HCT116 (cell line): ENCODE data around the gene PSKH1. TPM values are rescaled to one million over a fixed set of nuclear protein-coding genes. Genes with fewer than 3 reads are reported as not detected.

ENCODE experiments used
- ATAC-seq: fragments of 200-7000 bp; cut with Tn5 transposase; 2 replicates; pipeline ENCODE4 v1.9.1; 2020; ENCODE audit warnings: mild to moderate bottlenecking, moderate library complexity
- BruUV-seq: library from RNA; stranded (reverse); fragments of 400-500 nt; replicated peaks from 2 replicates; lab custom pipeline; 2021; lab: Mats Ljungman, UMichigan
- CTCF ChIA-PET: fragments of 300-600 bp; sonication (Branson Sonifier 250); formaldehyde crosslinking; loops from one replicate; lab custom pipeline; 2021; ENCODE audit warnings: antibody characterized with exemption; lab: Charles Lee
- POLR2A ChIA-PET: fragments of 300-600, 350-600 bp; sonication (Branson Sonifier 250); formaldehyde crosslinking; loops from one replicate; lab custom pipeline; 2021; ENCODE audit warnings: antibody characterized with exemption; lab: Charles Lee
- RAD21 ChIA-PET, 2 experiments: fragments of 300-600 bp; sonication (Branson Sonifier 250); formaldehyde crosslinking; loops; one replicate each; lab custom pipeline; 2023; ENCODE audit warnings: low total read pairs in 2 of 2; ENCODE audit not compliant: uncharacterized antibody in 2 of 2, unreplicated experiment in 2 of 2, low non-redundant PET in 1 of 2; lab: Charles Lee
- DNase-seq: peaks from one replicate; pipeline ENCODE4 v3.0.0-alpha.2; 2010; ENCODE audit warnings: low read depth, low spot score
- H2AFZ ChIP-seq: fragments of 200-600 bp; shearing (Covaris generic), sonication (generic); 2 replicates; pipeline ENCODE4 v1.6.1; 2017; ENCODE audit warnings: low read depth, mixed run types, mixed read lengths, antibody characterized with exemption, low read length; ENCODE audit not compliant: poor library complexity, severe bottlenecking
- H3K27ac ChIP-seq: 2 replicates; pipeline ENCODE4 v1.5.1; 2012; ENCODE audit warnings: low read depth, low read length
- H3K27me3 ChIP-seq: fragments of 200-600 bp; sonication (generic); 2 replicates; pipeline ENCODE4 v1.6.1; 2016; ENCODE audit warnings: mixed run types, low read length, mixed read lengths; ENCODE audit not compliant: insufficient read depth
- H3K36me3 ChIP-seq, 2 experiments: fragments of 200-500 bp in 1 of 2; fragments of 200-600 bp in 1 of 2; sonication (Bioruptor generic) in 1 of 2; sonication (generic) in 1 of 2; 2 replicates each; pipeline versions ENCODE4 v1.5.1 to v1.6.1; 2014 to 2016; ENCODE audit warnings: low read length in 2 of 2, inconsistent platforms in 1 of 2, mixed read lengths in 1 of 2, mixed run types in 1 of 2; ENCODE audit not compliant: insufficient read depth in 2 of 2, control insufficient read depth in 1 of 2
- H3K4me1 ChIP-seq, 2 experiments: fragments of 200-600 bp in 1 of 2; sonication (generic) in 1 of 2; 2 replicates each; pipeline versions ENCODE4 v1.5.1 to v1.6.1; 2012 to 2017; ENCODE audit warnings: low read length in 2 of 2, inconsistent platforms in 1 of 2, mild to moderate bottlenecking in 1 of 2, mixed read lengths in 1 of 2, mixed run types in 1 of 2, moderate library complexity in 1 of 2; ENCODE audit not compliant: insufficient read depth in 2 of 2, control insufficient read depth in 1 of 2
- H3K4me2 ChIP-seq: fragments of 200-600 bp; sonication (generic); 2 replicates; pipeline ENCODE4 v1.6.1; 2017; ENCODE audit warnings: mixed run types, low read length, mixed read lengths
- H3K4me3 ChIP-seq, 2 experiments: fragments of 200-600 bp in 1 of 2; sonication (generic) in 1 of 2; replicated peaks in 1 of 2; 2 replicates each; pipeline ENCODE4 v1.5.1; 2011 to 2016; ENCODE audit warnings: low read length in 2 of 2, control low read depth in 1 of 2, low read depth in 1 of 2, mild to moderate bottlenecking in 1 of 2, mixed read lengths in 1 of 2, mixed run types in 1 of 2
- H3K79me2 ChIP-seq: fragments of 200-600 bp; sonication (generic); 2 replicates; pipeline ENCODE4 v1.6.1; 2017; ENCODE audit warnings: mild to moderate bottlenecking, mixed run types, low read length, moderate library complexity, mixed read lengths; ENCODE audit not compliant: insufficient read depth
- H3K9ac ChIP-seq: fragments of 200-600 bp; sonication (generic); 2 replicates; pipeline ENCODE4 v1.6.1; 2016; ENCODE audit warnings: low read length, mixed read lengths
- H3K9me2 ChIP-seq: fragments of 200-600 bp; sonication (generic), shearing (Covaris generic); 2 replicates; pipeline ENCODE4 v1.6.1; 2017; ENCODE audit warnings: mixed run types, mild to moderate bottlenecking, moderate library complexity; ENCODE audit not compliant: insufficient read depth
- H3K9me3 ChIP-seq, 2 experiments: fragments of 200-500 bp in 1 of 2; fragments of 200-600 bp in 1 of 2; sonication (Bioruptor generic) in 1 of 2; sonication (generic) in 1 of 2; 2 replicates each; pipeline ENCODE4 v1.6.1; 2014 to 2017; ENCODE audit warnings: low read length in 2 of 2, mixed read lengths in 2 of 2, inconsistent platforms in 1 of 2, low read depth in 1 of 2, mild to moderate bottlenecking in 1 of 2, mixed run types in 1 of 2, moderate library complexity in 1 of 2; ENCODE audit not compliant: control insufficient read depth in 1 of 2, insufficient read depth in 1 of 2
- H4K20me1 ChIP-seq: fragments of 200-600 bp; sonication (generic), shearing (Covaris generic); 2 replicates; pipeline ENCODE4 v1.6.1; 2017; ENCODE audit warnings: mixed run types, mild to moderate bottlenecking, moderate library complexity; ENCODE audit not compliant: insufficient read depth
- CBX3 ChIP-seq: IDR thresholded peaks from 2 replicates; pipeline ENCODE4 v1.6.1; 2012; ENCODE audit warnings: low read depth
- CEBPB ChIP-seq: IDR thresholded peaks from 2 replicates; pipeline ENCODE4 v1.6.1; 2012; ENCODE audit warnings: low read depth
- CTCF ChIP-seq, 3 experiments: fragments of 200-600 bp in 1 of 3; sonication (generic) in 1 of 3; IDR thresholded peaks in 2 of 3; conservative IDR thresholded peaks in 1 of 3; 2 replicates each; pipeline ENCODE4 v1.5.1; 2012 to 2017; ENCODE audit warnings: low read depth in 2 of 3, low read length in 2 of 3, antibody characterized with exemption in 1 of 3, borderline replicate concordance in 1 of 3, control low read depth in 1 of 3, mild to moderate bottlenecking in 1 of 3, mixed read lengths in 1 of 3, mixed run types in 1 of 3, moderate library complexity in 1 of 3; ENCODE audit not compliant: insufficient read depth in 1 of 3
- EGR1 ChIP-seq: IDR thresholded peaks from 2 replicates; pipeline ENCODE4 v1.6.1; 2012; ENCODE audit warnings: low read depth
- ELF1 ChIP-seq: IDR thresholded peaks from 2 replicates; pipeline ENCODE4 v1.6.1; 2012; ENCODE audit warnings: low read depth, borderline replicate concordance
- EZH2phosphoT487 ChIP-seq: fragments of 200-600 bp; IDR thresholded peaks from 2 replicates; pipeline ENCODE4 v1.6.1; 2018; ENCODE audit warnings: antibody characterized with exemption, borderline replicate concordance
- JUND ChIP-seq: IDR thresholded peaks from 2 replicates; pipeline ENCODE4 v1.6.1; 2012
- MAX ChIP-seq: IDR thresholded peaks from 2 replicates; pipeline ENCODE4 v1.6.1; 2012
- POLR2A ChIP-seq: IDR thresholded peaks from 2 replicates; pipeline ENCODE4 v1.7.0; 2011; ENCODE audit warnings: borderline replicate concordance; ENCODE audit not compliant: insufficient read depth, insufficient read length; ENCODE audit errors: extremely low read depth
- POLR2AphosphoS5 ChIP-seq: IDR thresholded peaks from 2 replicates; pipeline ENCODE4 v1.6.1; 2011; ENCODE audit warnings: mild to moderate bottlenecking, low read depth, low read length, moderate library complexity
- RAD21 ChIP-seq: IDR thresholded peaks from 2 replicates; pipeline ENCODE4 v1.6.1; 2012; ENCODE audit warnings: low read depth, mild to moderate bottlenecking
- REST ChIP-seq: IDR thresholded peaks from 2 replicates; pipeline ENCODE4 v1.6.1; 2012; ENCODE audit warnings: low read depth
- SIN3A ChIP-seq: IDR thresholded peaks from 2 replicates; pipeline ENCODE4 v1.6.1; 2012; ENCODE audit warnings: low read depth
- SP1 ChIP-seq: IDR thresholded peaks from 2 replicates; pipeline ENCODE4 v1.6.1; 2012; ENCODE audit warnings: low read depth
- SRF ChIP-seq: IDR thresholded peaks from 2 replicates; pipeline ENCODE4 v1.6.1; 2012; ENCODE audit warnings: low read depth
- TCF7L2 ChIP-seq: IDR thresholded peaks from 2 replicates; pipeline ENCODE4 v1.7.0; 2011; ENCODE audit warnings: borderline replicate concordance, inconsistent platforms; ENCODE audit not compliant: insufficient read depth, insufficient read length; ENCODE audit errors: extremely low read depth
- ZBTB33 ChIP-seq: IDR thresholded peaks from 2 replicates; pipeline ENCODE4 v1.6.1; 2011; ENCODE audit warnings: mild to moderate bottlenecking, low read length, moderate library complexity; ENCODE audit not compliant: insufficient replicate concordance; ENCODE audit errors: extremely low read depth
- ZFX ChIP-seq: fragments of 450-650 bp; IDR thresholded peaks from 2 replicates; pipeline ENCODE4 v1.6.1; 2017
- intact Hi-C: fragments of 100-400 bp; cut with micrococcal nuclease; formaldehyde crosslinking; loops from 2 replicates; pipeline ENCODE4 v1.10.0; 2022
- total RNA-seq: library from RNA; stranded (reverse); gene quantifications from one replicate; pipeline ENCODE4 v1.2.1, GENCODE V29; 2021; ENCODE audit not compliant: unreplicated experiment

The PSKH1 gene
- total RNA-seq, 1 experiment from 2014 or later: 16.2 TPM

- no peak overlapping the region for H3K4me3 ChIP-seq
- no peaks in the 10 kb centered on the region for H3K9me3 ChIP-seq
- H3K4me2 ChIP-seq: peak overlapping the region; percentile 37
- no peaks in the 10 kb centered on the region for H3K27me3 ChIP-seq
- H3K79me2 ChIP-seq: peaks cover 82% of the 10 kb centered on the region
- H2AFZ ChIP-seq: no peak overlapping the region
- TF ChIP-seq POLR2AphosphoS5 (no peak), SRF (no peak), ZBTB33 (no peak), JUND (no peak), SIN3A (no peak), POLR2A (no peak), MAX (no peak), SP1 (no peak), CEBPB (no peak), CBX3 (no peak), ELF1 (no peak), CTCF (IDR thresholded peaks at IDR 0.05 in 2 of 3, conservative IDR thresholded peaks at IDR 0.05 in 1 of 3; ENCODE audit: borderline replicate concordance in 1 of 3, insufficient read depth in 1 of 3, low read depth in 2 of 3, low read length in 2 of 3) (no peak), EGR1 (no peak), EZH2phosphoT487 (no peak), REST (no peak), ZFX (no peak), TCF7L2 (no peak), RAD21 (no peak)
- RAD21 ChIA-PET: no interaction called here
- CTCF ChIA-PET: interaction anchor here (1.1 to 1.9 kb wide), 2 partner anchors 47 to 190 kb away, joined by 4 to 12 read pairs; no protein-coding TSS in a partner anchor
- no TSS peak for BruUV-seq
- intact Hi-C loops: no loop called here
- peaks cover 4% of the 10 kb centered on the region; the same call in 1 of the 2 replicates for H4K20me1 ChIP-seq
- H3K27ac ChIP-seq: peak overlapping the region; percentile 0; the same call in 1 of the 2 replicates
- POLR2A ChIA-PET: no interaction called here
- DNase-seq (no peak), ATAC-seq (no peak)
- H3K36me3 ChIP-seq: peaks cover 13 to 35% of the 10 kb centered on the region in 2 experiments; a peak in 3 of 4 replicates
- peaks cover 8 to 54% of the 10 kb centered on the region in 2 experiments; a peak in 3 of 4 replicates for H3K4me1 ChIP-seq
- no peaks in the 10 kb centered on the region for H3K9me2 ChIP-seq
- no peak overlapping the region for H3K9ac ChIP-seq
Observed at GRCh38 chr16:67862623-67863583, 30.2 kb upstream of the PSKH1 start.
